Neutrophil (primary cell): ENCODE results near the gene ITPK1.

ENCODE experiments used
- H3K27ac ChIP-seq: fragments of 200-600 bp; sonication (generic); 2 replicates; pipeline ENCODE4 v1.5.1; 2016; ENCODE audit warnings: mild to moderate bottlenecking, moderate library complexity
- H3K27me3 ChIP-seq: fragments of 200-600 bp; sonication (generic); 2 replicates; pipeline ENCODE4 v1.6.0; 2016; ENCODE audit warnings: mild to moderate bottlenecking
- H3K36me3 ChIP-seq: fragments of 200-600 bp; sonication (generic); 2 replicates; pipeline ENCODE4 v1.5.1; 2017
- H3K4me1 ChIP-seq, 2 experiments: fragments of 200-600 bp in 1 of 2; sonication (generic) in 1 of 2; 1 replicate in 1 of 2; 2 replicates in 1 of 2; pipeline versions ENCODE4 v1.5.1 to v1.6.1; 2013 to 2016; ENCODE audit warnings: low read depth in 1 of 2, low read length in 1 of 2, mild to moderate bottlenecking in 1 of 2, moderate library complexity in 1 of 2; ENCODE audit not compliant: control insufficient read depth in 1 of 2, insufficient read depth in 1 of 2
- H3K4me3 ChIP-seq, 2 experiments: fragments of 200-600 bp in 1 of 2; sonication (generic) in 1 of 2; 1 replicate in 1 of 2; 2 replicates in 1 of 2; pipeline ENCODE4 v1.5.1; 2013 to 2016; ENCODE audit warnings: low read depth in 1 of 2, low read length in 1 of 2, mild to moderate bottlenecking in 1 of 2, moderate library complexity in 1 of 2
- H3K9me3 ChIP-seq: fragments of 200-600 bp; sonication (generic); 2 replicates; pipeline ENCODE4 v1.5.1; 2016
- TF ChIP-seq, protein P1 (sequence below): fragments of 200-600 bp; sonication (generic); IDR thresholded peaks from 2 replicates; pipeline ENCODE4 v1.5.1; 2016; ENCODE audit warnings: antibody characterized with exemption

The ITPK1 gene

DNA sequence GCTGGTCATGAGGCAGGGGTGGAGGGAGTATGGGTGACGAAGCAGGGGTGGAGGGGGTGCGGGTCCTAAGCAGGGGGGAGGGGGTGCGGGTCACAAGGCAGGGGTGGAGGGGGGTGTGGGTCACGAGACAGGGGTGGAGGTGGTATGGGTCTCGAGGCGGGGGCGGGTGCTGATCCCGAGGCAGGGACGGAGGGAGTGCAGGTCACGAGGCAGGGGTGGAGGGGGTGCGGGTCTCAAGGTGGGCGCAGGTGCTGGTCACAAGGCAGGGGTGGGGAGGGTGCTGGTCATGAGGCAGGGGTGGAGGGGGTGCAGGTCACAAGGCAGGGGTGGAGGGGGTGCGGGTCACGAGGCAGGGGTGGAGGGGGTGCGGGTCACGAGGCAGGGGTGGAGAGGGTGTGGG lies 56.5 kb downstream of the ITPK1 start:
- no peaks in the 10 kb centered on the region for H3K9me3 ChIP-seq
- TF ChIP-seq, protein P1, sequence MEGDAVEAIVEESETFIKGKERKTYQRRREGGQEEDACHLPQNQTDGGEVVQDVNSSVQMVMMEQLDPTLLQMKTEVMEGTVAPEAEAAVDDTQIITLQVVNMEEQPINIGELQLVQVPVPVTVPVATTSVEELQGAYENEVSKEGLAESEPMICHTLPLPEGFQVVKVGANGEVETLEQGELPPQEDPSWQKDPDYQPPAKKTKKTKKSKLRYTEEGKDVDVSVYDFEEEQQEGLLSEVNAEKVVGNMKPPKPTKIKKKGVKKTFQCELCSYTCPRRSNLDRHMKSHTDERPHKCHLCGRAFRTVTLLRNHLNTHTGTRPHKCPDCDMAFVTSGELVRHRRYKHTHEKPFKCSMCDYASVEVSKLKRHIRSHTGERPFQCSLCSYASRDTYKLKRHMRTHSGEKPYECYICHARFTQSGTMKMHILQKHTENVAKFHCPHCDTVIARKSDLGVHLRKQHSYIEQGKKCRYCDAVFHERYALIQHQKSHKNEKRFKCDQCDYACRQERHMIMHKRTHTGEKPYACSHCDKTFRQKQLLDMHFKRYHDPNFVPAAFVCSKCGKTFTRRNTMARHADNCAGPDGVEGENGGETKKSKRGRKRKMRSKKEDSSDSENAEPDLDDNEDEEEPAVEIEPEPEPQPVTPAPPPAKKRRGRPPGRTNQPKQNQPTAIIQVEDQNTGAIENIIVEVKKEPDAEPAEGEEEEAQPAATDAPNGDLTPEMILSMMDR = no peak
- no peaks in the 10 kb centered on the region for H3K27me3 ChIP-seq
- H3K27ac ChIP-seq = no peak overlapping the region
- H3K36me3 ChIP-seq = peaks cover 16% of the 10 kb centered on the region
- H3K4me1 ChIP-seq = peaks cover 19 to 29% of the 10 kb centered on the region in 2 experiments
- H3K4me3 ChIP-seq = no peak overlapping the region

DNA sequence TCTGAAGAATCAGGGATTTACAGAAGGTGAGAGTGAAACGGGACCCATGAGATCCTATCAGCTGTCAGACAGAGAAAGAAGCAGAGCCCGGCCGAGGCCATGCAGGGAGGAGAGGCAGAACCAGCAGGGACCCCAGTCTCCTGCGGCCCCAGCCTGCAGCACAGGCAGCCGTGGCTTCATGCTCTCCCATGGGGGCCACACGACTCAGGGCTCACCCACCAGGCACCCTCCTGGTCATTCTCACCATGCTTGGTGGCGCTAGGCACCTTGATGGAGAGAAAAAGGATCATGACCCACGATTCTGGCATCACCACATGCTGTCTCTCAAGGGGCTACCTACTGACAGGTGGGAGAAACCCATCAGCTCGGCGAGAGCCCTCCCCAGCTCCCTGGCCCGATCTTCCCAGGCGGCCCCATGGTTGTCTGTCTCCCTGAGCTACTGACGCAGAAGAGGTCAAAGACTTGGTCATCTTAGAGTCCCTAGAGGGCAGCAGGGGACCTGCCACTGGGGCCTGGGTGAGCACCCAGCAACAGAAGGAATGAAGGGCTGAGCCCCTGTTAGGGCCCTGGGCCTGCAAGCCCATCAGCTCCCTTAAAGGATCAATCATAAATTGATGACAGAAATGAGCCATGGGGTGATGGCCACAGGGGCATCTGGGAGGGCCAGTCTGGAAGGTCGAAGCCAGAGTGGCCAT lies 58.0 kb downstream of the ITPK1 start:
- Histone ChIP-seq H3K27ac (no peak overlapping the region), H3K4me1 (peaks cover 19 to 29% of the 10 kb centered on the region in 2 experiments), H3K27me3 (no peaks in the 10 kb centered on the region), H3K4me3 (no peak overlapping the region), H3K36me3 (peaks cover 21% of the 10 kb centered on the region), H3K9me3 (no peaks in the 10 kb centered on the region)
- TF ChIP-seq, protein P1 = no peak

DNA sequence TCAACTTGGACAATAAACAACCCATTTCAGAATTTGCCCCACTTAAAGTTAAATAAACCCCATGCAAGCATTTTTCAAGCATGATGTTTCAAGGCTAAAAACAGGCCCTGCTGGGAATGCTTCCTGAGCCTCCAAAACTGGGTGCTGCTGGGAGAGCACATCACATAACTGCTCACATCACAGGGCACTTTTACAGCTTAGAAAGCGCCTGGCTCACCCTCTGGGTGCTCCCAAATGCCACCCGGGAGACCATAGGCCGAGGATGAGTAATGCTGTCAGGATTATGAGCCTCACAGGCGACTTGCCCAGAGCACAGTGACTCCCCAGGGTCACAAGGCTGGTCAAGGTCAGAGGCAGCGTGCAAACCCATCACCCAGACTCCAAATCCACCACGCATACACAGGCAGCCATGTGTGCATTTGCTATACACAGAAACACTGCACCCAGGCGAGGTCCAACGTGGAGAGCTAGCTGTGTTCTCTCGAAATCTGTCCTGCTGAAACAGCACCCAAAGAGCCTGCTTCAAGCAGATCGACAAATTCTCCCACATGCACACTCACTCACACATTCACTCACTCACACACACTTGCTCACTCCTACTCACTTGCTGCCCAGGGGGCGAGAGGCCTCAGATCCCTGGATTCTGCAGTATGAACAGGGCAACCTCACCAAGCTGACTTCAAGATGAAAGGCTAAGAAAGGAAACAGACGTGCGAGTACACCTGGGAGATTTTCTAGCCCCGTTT lies 58.7 kb downstream of the ITPK1 start:
- Histone ChIP-seq H3K27ac (no peak overlapping the region), H3K36me3 (peaks cover 21% of the 10 kb centered on the region), H3K9me3 (no peaks in the 10 kb centered on the region), H3K4me3 (no peak overlapping the region), H3K4me1 (peaks cover 14 to 22% of the 10 kb centered on the region in 2 experiments), H3K27me3 (no peaks in the 10 kb centered on the region)
- TF ChIP-seq, protein P1 = no peak

DNA sequence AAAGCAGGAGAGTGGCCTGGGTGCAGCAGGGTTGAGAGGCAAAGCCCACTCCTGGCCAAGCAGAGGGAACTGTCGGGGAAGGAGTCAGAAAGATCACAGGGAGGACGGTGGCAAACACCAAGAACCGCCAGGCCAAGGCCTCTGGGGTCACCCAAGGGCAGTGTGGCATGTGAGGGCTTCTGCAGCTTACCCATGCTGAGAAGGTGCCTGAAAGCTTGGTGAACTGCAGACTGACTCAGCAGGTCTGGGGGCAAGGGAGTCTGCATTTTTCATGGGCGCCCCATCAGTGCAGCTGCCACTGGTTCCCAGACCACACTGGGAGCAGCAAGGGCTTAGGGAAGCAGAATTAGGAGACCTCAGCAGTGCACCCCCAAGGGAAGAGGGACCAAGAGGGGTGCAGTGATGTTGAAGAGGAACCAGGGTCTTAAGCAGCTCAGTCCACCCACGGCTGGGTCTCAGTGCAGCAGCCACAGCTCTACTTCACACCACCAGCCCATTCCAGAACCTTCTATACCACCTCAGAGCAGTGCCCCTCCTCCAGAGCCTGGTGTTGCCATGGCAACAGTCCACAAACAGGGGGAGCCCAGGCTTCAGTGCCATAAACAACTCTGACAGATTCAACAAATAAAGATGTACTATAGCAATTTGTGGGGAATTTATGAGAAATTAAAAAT lies 59.4 kb downstream of the ITPK1 start:
- Histone ChIP-seq H3K4me3 (no peak overlapping the region), H3K27ac (no peak overlapping the region), H3K4me1 (peaks cover 7 to 15% of the 10 kb centered on the region in 2 experiments), H3K36me3 (peaks cover 22% of the 10 kb centered on the region), H3K9me3 (no peaks in the 10 kb centered on the region), H3K27me3 (no peaks in the 10 kb centered on the region)
- TF ChIP-seq, protein P1 = no peak

GRCh38 chr14:93055651-93056115 lies 60.0 kb downstream of the ITPK1 start:
- no peak overlapping the region for H3K4me3 ChIP-seq
- H3K27ac ChIP-seq = no peak overlapping the region
- H3K4me1 ChIP-seq = peaks cover under 1 to 10% of the 10 kb centered on the region in 2 experiments
- TF ChIP-seq, protein P1 = no peak
- H3K36me3 ChIP-seq = peaks cover 28% of the 10 kb centered on the region
- H3K9me3 ChIP-seq = no peaks in the 10 kb centered on the region
- H3K27me3 ChIP-seq = no peaks in the 10 kb centered on the region
